HG03045 (cell line): ENCODE results near the gene HNF4A.
"Not testable (repeated sequence)": the region's sequence is repeated elsewhere in the genome, so short reads cannot be mapped to it uniquely, and the experiment has no call there.

Source experiments
- ATAC-seq: cut with Tn5 transposase; IDR thresholded peaks from one replicate; pipeline ENCODE4 v1.9.1; 2021; ENCODE audit warnings: mild to moderate bottlenecking, moderate library complexity; ENCODE audit not compliant: unreplicated experiment

Gene HNF4A

DNA sequence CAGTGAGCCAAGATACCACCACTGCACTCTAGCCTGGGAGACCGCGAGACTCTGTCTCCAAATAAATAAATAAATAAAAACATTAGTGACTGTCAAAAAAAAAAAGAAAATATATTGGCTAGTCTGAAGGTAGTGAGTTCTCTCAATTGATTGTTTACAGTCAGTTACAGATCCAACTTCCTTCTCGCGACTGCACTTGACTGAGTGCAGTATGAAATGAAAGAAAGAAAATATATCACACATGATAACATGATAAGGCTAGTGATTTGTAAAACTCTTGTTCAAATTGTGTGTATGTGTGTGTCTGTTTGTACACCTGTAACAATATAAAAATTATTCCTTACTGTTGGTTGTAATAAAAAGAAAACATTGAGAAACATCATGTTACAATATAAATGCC, 10.8 kb upstream of the HNF4A start:
- ATAC-seq = no peak

DNA sequence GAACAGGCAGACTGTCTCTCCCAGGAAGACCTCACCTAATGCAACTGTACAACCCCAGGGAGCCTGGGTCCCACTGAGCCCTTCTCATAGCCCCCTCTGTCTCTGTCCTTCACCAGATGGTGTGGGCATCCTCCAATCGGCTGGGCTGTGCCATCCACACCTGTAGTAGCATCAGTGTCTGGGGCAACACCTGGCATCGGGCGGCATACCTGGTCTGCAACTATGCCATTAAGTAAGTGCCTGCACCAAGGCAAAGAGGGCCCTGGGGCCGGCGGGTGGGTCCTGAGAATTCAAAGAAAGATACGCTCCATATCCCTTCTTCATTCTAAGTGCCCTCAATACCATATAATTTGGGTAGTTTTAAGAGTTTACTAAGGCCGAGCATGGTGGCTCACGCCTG, 10.4 kb upstream of the HNF4A start:
- ATAC-seq = no peak

DNA sequence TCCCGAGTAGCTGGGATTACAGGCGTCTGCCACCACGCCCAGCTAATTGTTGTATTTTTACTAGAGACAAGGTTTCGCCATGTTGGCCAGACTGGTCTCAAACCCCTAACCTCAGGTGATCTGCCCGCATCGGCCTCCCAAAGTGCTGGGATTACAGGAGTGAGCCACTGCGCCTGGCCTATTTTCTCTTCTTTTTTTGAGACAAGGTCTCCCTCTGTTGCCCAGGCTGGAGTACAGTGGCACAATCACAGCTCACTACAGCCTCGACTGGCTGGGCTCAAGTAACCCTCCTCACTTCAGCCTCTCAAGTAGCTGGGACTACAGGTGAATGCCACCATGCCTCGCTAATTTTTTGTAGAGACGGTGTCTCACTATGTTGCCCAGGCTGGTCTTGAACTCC, 9.6 kb upstream of the HNF4A start:
- not testable (repeated sequence) for ATAC-seq

DNA sequence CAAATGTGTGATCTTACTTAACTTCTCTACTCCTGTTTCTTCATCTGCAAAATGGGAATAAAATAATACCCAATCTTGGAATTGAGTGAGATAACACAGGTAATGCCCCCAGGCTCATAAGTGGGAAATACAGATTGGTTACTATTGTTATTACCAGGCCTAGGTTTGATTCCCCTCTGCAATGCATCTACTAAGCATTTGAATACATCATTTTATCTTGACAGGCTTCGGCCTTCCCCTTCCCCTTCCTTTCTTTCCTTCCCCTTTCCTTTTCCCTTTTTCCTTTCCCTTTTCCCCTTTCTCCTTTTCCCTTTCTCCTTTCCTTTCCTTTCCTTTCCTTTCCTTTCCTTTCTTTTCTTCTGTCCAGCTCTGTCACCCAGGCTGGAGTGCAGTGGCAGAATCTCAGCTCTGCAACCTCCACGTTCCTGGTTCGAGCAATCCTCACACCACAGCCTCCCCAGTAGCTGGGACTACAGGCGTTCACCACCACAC, 7.3 kb upstream of the HNF4A start:
- no peak for ATAC-seq

DNA sequence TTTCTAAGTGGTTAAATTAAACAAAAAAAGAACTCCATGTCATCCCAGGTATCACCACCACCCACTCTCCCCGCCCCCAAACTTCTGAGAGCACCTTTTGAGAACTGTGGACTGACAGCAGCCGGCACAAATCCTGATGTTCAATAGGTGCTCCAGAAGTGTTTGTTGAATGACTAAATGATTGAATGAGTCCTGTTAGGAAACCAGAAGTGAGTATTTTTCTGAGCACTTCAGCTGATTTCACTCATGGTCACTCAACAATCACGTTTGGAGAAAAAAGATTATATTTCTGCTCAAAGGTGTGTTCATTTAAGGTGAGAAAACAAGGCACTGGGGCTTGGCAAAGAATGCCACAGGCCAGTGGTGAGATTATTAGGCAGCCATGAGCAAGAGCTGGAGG, 6.2 kb upstream of the HNF4A start:
- ATAC-seq = no peak

DNA sequence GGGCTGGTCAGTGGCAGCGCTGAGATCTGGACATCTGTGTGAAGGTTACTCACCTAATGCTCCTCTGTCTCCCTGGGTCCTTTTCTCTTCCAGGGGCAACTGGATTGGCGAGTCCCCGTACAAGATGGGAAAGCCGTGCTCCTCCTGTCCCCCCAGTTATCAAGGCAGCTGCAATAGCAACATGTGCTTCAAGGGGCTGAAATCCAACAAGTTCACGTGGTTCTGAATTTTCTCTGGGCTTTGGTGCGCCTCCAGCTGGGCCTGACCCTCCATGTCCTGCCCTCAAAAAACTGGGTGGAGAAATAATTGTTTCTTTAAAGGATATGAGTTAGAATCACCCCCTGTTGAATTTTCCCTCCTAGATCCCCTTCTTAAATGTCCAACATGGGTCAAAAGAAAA, 4.9 kb upstream of the HNF4A start:
- ATAC-seq = no peak

DNA sequence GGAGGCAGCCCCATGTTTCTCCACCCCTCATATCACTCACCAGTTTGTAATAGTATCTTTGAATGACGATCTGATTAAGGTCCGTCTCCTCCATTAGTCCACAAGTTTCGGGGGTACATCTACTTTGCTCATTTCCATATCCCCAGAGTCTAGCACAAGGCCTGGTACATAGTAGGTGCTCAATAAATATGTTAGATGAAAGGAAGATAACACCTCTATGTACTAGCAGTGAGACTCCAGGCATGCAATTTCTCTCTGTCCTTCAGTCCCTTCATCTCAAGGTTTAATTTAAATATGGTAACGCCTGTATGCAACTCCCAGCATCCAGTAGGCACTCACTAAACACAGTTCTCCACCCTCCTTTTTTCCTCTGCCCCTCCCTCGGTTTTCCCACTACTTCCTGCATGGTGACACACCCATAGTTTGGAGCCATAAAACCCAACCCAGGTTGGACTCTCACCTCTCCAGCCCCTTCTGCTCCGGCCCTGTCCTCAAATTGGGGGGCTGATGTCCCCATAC, 461 bp upstream of the HNF4A start:
- no peak for ATAC-seq

DNA sequence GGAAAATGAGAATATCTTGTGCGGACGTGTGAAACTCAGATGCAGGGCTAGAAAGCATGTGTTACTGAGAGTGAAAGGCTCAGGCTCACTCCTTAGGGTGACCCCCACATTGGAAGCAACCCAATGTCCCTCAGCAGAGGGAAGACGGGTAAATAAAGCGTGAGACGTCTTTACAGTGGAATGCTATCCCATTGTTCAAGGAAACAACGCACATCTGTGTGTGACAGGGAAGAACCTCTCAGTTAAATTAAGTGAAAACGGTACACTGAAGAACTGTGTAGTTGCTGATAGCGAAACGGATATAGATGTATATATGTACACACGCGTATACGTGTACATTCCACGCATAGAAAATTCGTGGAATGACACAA, 839 bp downstream of the HNF4A start:
- no peak for ATAC-seq

DNA sequence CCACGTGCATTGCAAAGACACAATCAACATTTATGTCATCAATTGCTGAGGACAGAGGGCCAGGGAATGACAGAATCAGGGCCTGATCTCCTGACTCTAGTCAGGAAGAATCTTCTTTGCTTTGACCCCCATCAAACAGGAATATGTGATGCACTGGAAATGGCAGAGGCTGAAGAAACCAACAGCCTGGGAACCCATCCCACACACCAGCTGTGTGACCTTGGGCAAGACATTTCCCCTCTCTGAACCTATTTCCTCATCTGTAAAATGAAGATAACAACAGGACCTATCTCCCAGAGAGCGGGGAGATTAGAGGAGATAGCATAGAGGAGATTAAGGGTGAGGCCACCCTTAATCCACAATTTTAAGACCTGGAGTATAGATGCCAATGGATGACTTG, 1.5 kb downstream of the HNF4A start:
- no peak for ATAC-seq

DNA sequence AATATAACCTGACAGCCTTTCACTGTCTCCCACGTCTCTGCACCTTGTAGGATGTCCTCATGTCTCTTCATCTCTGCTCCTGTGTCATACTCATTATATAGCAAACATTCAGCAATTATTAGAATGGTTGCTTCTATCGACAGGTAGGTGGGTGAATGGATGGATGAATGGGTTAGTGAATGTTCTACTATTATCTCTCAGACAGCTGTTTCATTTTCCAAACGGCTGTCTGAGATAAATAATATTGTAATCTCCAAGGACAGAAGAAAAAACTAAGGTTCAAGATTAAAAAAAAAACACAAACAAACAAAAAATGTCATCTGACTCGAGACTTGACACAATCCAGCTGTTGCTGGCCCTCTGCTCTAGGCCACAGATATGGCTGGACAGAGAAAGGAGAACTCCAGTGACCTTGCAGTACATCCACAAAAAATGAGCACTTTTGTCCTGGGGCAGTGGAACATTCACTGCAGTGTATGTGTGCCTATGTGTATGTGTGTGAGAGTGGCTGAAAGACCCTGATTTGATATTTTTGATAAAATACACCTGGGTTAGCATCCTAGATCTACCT, 2.1 kb downstream of the HNF4A start:
- no peak for ATAC-seq

DNA sequence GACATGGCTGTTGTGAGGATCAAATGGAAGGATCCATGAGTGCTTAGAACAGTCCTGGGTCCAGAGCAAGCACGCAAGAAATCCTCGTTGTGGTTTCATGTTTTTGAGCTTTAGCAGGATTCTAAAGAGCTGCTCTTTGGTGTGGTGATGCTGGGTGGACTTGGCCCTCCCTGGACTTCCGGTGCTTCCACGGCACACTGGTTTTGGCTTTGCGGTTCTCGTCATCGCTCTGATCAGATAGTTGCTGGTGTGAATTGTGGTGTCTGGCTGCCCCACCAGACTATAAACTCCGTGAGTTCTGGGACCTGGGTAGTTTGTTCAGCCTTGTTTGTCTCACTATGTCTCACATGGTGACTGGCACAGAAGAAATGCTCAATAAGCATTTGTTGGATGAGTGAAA, 3.3 kb downstream of the HNF4A start:
- no peak for ATAC-seq

DNA sequence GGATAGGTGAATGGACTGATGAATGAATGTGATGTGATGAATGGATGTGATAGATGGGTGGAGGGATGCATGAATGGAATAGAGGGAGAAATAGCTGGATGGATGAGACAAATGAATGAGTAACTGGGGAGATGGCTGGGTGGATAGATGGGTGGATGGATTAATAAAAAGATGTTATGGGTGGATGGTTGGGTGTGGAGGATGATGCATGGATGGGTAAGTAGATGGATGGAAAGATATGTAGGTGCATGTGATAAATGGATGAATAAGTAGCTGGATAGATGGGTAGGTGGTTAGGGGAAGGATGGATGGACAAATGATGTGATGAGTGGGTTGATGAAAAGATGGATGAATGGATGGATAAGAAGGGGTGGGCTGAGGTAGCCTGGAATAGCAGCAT, 4.7 kb downstream of the HNF4A start:
- no peak for ATAC-seq

DNA sequence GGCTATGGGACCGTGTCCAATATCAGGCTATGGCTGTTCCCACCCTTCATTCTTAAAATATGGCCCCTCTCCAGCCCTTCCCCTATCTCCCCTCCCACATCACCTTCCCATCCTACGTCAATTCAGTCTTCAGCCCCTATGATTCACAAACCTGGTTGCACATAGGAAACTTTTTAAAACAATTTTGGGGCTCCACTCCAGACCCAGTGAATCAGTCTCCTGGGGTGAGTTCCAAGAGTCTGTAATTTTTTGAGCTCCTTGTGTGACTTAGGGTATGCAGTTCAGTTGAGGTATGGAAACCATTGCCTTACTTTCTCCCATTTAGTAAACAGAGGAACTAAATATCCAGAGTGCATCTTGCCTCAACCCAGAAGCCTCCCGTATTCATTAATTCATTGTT, 5.5 kb downstream of the HNF4A start:
- ATAC-seq = no peak

DNA sequence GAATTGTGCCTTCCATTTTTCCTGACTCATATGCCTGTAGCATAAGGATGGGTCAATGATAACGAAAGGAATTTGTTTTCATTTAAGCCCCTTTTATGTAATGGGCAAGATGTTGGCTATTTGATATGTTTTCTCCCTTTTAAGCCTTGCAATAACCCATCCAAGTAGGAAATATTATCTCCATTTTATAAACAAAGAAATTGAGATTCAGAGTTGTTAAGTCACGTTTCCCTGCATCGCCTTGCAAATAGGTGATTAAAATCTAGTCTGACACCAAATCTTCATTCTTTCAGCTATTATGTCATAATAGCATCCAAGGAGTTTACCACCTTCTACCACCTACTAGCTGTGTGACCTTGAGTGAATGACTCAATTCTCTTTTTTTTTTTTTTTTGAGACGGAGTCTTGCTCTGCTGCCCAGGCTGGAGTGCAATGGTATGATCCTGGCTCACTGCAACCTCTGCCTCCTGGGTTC, 7.0 kb downstream of the HNF4A start:
- ATAC-seq = no peak

DNA sequence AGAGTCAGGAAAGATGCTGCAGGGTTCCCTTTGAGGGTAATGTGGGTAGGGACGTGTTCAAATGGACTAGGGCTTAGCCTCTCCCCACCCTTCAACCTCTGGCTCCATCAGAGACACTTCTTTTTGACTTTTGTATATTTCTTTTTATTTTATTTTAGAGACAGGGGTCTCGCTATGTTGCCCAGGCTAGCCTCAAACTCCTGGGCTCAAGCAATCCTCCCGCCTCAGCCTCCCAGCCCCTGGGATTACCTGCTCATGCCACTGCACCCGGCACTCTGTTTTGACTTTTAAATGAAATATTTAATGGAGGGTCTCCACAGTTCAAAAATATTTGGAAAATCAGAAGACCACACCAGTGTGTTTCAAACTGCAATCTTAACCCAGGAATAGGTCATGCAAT, 8.6 kb downstream of the HNF4A start:
- ATAC-seq = no peak

DNA sequence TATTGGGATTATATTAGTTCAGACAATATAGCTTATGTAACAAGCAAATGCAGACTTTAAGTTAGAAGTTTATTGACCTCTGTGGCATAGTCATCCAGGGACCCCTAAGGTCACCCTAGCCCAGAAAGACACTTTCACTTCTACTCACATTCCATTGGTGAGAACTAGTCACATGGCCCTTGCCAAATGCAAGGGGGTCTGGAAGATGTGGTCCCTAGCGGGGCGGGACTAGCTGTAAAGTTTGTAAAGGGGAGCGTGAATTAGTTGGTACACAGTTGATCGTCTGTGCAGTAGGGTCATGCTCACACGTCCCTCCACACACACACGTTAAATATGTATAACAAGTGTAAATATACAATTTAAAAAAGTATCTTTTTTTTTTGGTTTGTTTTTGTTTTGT, 9.3 kb downstream of the HNF4A start:
- ATAC-seq = no peak

DNA sequence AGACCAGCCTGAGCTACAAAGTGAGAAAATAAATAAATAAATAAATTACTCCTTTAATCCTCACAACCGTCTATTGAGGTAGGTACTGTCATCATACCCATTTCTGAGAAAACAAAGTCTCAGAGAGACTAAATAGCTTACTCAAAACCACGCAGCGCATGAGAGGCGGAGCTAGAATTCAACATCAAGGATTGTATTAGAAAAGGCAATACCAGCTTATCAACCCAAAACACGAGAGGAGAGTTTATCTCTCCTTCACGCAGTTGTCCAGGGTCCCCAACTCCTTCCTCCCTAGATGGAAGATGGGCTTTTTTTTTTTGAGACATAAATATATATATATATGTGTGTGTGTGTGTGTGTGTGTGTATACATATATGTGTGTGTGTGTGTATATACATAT, 12.2 kb downstream of the HNF4A start:
- no peak for ATAC-seq

DNA sequence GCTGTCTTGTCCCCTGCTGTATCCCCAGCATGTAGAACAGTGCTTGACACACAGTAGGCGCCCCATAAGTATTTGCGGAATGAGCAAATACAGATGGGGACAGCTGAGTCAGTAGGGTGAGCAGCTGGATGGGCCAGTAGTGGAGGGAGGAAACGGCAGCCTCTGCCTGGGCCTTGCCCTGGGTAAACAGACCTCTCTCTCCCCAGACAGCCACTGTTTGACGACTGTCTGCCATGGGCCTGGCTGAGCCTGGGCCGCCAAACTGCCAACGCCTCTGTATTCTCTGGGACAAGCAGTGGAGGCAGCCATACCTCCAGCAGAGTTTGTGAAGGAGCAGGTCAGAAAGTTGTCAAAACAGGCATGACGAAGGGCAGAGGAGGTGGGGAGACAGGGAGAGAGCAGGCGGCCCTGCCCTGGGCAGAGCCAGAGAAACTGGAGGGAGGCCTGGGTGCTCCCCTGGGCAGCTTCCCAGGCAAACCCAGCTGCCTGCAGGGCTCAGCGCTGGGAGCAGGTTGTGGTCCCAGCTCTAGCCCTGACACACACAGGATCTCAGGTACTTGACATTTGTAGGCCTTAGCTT, 15.2 kb downstream of the HNF4A start:
- ATAC-seq = no peak

DNA sequence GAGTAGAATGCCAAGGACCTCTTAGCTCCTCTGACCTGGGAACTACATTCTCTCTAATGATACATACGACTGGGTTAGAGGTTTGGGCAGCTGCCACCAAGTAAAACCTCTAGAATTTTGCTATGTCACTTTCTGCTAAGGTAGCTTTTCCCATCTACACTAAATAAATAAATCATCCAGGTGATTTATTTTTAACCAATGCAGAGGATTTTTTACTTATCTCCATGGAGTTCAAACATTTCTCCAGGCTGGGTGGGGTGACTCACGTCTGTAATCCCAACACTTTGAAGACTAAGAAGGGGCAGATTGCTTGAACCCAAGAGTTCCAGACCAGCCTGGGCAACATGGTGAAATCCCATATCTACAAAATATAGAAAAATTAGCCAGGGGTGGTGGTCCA, 27.1 kb downstream of the HNF4A start:
- no peak for ATAC-seq

DNA sequence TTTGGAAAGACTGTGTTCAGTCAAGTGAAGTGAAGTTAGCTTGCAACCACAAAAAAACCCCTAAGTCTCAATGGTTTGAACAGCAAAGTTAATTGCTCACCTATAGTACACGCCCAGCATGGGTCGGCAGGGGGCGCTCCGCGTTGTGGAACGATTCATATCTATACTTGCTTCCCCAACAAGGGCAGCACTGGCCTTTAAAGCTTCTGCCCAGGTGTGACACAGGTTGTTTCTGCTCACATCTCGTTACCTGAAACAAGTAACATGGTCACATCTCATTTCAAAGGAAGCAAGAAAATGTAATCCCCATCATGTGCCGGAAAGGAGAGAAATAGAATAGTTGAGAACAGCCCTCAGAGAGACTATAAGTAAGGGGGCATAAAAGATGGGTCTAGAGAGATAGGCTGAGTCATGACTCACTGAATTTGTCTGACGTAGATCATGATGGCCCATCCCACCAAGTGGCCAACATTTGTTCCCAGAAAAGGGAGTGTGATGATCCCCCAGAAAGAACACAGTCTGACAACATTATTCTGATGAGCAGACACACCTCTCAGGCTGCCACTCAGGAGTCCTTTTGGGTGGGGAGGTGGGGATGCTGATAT, 29.0 kb downstream of the HNF4A start:
- ATAC-seq = no peak

DNA sequence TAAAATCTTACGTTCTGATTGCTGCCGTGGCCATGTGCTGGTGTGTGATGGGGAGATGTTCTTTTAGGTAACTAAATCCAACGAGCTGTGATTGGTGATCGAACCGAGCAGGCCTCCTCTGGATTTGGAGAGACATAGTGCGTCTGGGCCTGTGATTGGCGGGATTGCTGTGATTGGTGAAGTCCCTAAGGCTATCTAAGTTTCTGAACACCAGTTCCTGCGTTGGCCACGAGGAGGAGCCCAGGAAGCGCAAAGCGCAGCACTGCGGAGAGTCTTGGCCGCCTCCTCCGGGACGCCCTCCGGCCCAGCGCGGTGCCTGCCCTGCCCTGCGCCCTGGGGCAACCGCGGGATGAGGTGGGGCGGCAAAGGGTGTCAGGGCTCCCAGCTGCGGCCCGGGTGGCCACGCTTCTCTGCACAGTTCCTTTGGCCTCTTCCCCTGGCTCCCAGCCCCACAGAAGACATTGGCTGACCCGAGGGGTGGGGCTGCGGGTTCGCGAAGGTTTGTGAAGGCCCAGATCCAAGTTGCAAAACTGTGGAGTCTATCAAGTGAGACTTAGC, 33.0 kb downstream of the HNF4A start:
- peak; percentile 48 for ATAC-seq

DNA sequence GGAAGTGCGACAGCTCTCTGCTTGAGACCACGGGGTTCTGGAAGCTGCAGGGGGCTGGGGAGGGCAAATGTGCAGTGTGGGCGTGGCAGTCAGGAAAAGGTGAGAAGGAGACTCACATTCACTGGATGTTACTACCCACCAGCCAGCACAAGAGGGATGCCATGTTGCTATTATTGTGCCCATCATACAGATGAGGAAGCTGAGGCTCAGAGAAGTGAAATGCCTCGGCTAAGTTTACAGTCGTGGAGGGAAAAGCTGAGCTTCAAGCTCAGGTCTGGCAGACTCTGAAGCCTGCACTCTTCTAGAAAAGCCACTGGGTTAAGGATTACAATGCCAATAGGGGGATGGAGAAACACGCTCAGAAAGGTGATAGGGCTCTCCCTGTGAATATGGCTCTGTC, 34.4 kb downstream of the HNF4A start:
- no peak for ATAC-seq
